Activated CD8-positive, alpha-beta memory T cell treated with anti-CD3 and anti-CD28 coated beads, Interleukin-2, amount 10 ng/mL, durations not matched to agents 7 days and 5 days (primary cell): ENCODE data around the gene ARPC4. TPM values are rescaled to one million over a fixed set of nuclear protein-coding genes. Genes with fewer than 3 reads are reported as not detected.
"Not testable (repeated sequence)": the region's sequence is repeated elsewhere in the genome, so short reads cannot be mapped to it uniquely, and the experiment has no call there.

ENCODE experiments used
- ATAC-seq: fragments of 150-1000 bp; cut with Tn5 transposase; one replicate; pipeline ENCODE4 v1.10.0; 2021; ENCODE audit warnings: moderate library complexity
- CTCF ChIA-PET: fragments of 350-600 bp; sonication (Branson Sonifier 250); formaldehyde crosslinking; loops from one replicate; lab custom pipeline; 2021; ENCODE audit warnings: antibody characterized with exemption; lab: Charles Lee
- DNase-seq: peaks from one replicate; pipeline ENCODE4 v3.0.0-alpha.2; 2020
- H3K27ac Mint-ChIP-seq: one replicate; pipeline ENCODE4 v1.8.0; 2021; ENCODE audit warnings: mild to moderate bottlenecking, mixed read lengths
- H3K27me3 Mint-ChIP-seq: one replicate; pipeline ENCODE4 v1.8.0; 2021; ENCODE audit warnings: mixed read lengths
- H3K36me3 Mint-ChIP-seq: one replicate; pipeline ENCODE4 v1.8.0; 2021; ENCODE audit warnings: mild to moderate bottlenecking, mixed read lengths
- H3K4me1 Mint-ChIP-seq: one replicate; pipeline ENCODE4 v1.8.0; 2021; ENCODE audit warnings: mixed read lengths
- H3K4me3 Mint-ChIP-seq: one replicate; pipeline ENCODE4 v1.8.0; 2021; ENCODE audit warnings: mild to moderate bottlenecking, moderate library complexity, mixed read lengths
- H3K9me3 Mint-ChIP-seq: one replicate; pipeline ENCODE4 v1.8.0; 2022; ENCODE audit warnings: low read depth, mixed read lengths
- total RNA-seq, 2 experiments: library from RNA; stranded (reverse); gene quantifications; one replicate each; pipeline ENCODE4 v1.2.3, GENCODE V29; 2021

Gene ARPC4
- total RNA-seq, 2 experiments from 2014 or later: 274 to 300 TPM

GRCh38 chr3:9760779-9761505 lies 31.9 kb upstream of the ARPC4 start:
- CTCF ChIA-PET: interaction anchor here (0.7 kb wide), 1 partner anchor 33 kb away, joined by 3 read pairs; no protein-coding TSS in a partner anchor
- DNase-seq (no peak), ATAC-seq (no peak)
- Mint-ChIP-seq H3K36me3 (peaks cover 26% of the 10 kb centered on the region), H3K27me3 (no peaks in the 10 kb centered on the region), H3K4me3 (no peak overlapping the region), H3K9me3 (no peaks in the 10 kb centered on the region), H3K27ac (no peak overlapping the region), H3K4me1 (peaks cover 7% of the 10 kb centered on the region)

- peaks cover 9% of the 10 kb centered on the region for H3K4me1 Mint-ChIP-seq
- H3K27ac Mint-ChIP-seq: no peak overlapping the region
- CTCF ChIA-PET: no interaction called here
- no peak for DNase-seq
- no peaks in the 10 kb centered on the region for H3K27me3 Mint-ChIP-seq
- ATAC-seq: no peak
- no peaks in the 10 kb centered on the region for H3K9me3 Mint-ChIP-seq
- H3K4me3 Mint-ChIP-seq: no peak overlapping the region
- peaks cover 29% of the 10 kb centered on the region for H3K36me3 Mint-ChIP-seq
These were observed 31.0 kb upstream of the ARPC4 start for GRCh38 chr3:9761919-9762318.

- Mint-ChIP-seq H3K36me3 (peaks cover 30% of the 10 kb centered on the region), H3K27ac (no peak overlapping the region), H3K4me3 (no peak overlapping the region), H3K27me3 (no peaks in the 10 kb centered on the region), H3K4me1 (peaks cover 17% of the 10 kb centered on the region), H3K9me3 (no peaks in the 10 kb centered on the region)
- ATAC-seq (no peak), DNase-seq (no peak)
- CTCF ChIA-PET: interaction anchor here (0.7 kb wide), 1 partner anchor 522 kb away, joined by 4 read pairs; no protein-coding TSS in a partner anchor
These were observed 30.0 kb upstream of the ARPC4 start for GRCh38 chr3:9762871-9763270.

- Mint-ChIP-seq H3K27ac (no peak overlapping the region), H3K4me3 (no peak overlapping the region), H3K36me3 (peaks cover 13% of the 10 kb centered on the region), H3K9me3 (no peaks in the 10 kb centered on the region), H3K27me3 (no peaks in the 10 kb centered on the region), H3K4me1 (peaks cover 35% of the 10 kb centered on the region)
- CTCF ChIA-PET: interaction anchor here (1.2 kb wide), 2 partner anchors 39 to 166 kb away, joined by 3 read pairs; no protein-coding TSS in a partner anchor
- DNase-seq (no peak), ATAC-seq (no peak)
These were observed 27.0 kb upstream of the ARPC4 start for GRCh38 chr3:9765865-9766264.

- Mint-ChIP-seq H3K27me3 (no peaks in the 10 kb centered on the region), H3K36me3 (peaks cover 6% of the 10 kb centered on the region), H3K9me3 (no peaks in the 10 kb centered on the region), H3K27ac (no peak overlapping the region), H3K4me1 (peaks cover 33% of the 10 kb centered on the region), H3K4me3 (no peak overlapping the region)
- CTCF ChIA-PET: no interaction called here
- DNase-seq (no peak), ATAC-seq (no peak)
These were observed 25.5 kb upstream of the ARPC4 start for GRCh38 chr3:9767418-9767817.

GRCh38 chr3:9768141-9768775 lies 24.6 kb upstream of the ARPC4 start:
- peaks cover 33% of the 10 kb centered on the region for H3K4me1 Mint-ChIP-seq
- no peaks in the 10 kb centered on the region for H3K9me3 Mint-ChIP-seq
- no peak for ATAC-seq
- peaks cover 6% of the 10 kb centered on the region for H3K36me3 Mint-ChIP-seq
- no peak overlapping the region for H3K4me3 Mint-ChIP-seq
- no peak overlapping the region for H3K27ac Mint-ChIP-seq
- H3K27me3 Mint-ChIP-seq: no peaks in the 10 kb centered on the region
- DNase-seq: no peak
- CTCF ChIA-PET: no interaction called here

GRCh38 chr3:9769012-9769411 lies 23.9 kb upstream of the ARPC4 start:
- no peaks in the 10 kb centered on the region for H3K27me3 Mint-ChIP-seq
- DNase-seq (no peak), ATAC-seq (no peak)
- peaks cover 33% of the 10 kb centered on the region for H3K4me1 Mint-ChIP-seq
- peak overlapping the region; percentile 66 for H3K4me3 Mint-ChIP-seq
- peak overlapping the region; percentile 70 for H3K27ac Mint-ChIP-seq
- H3K9me3 Mint-ChIP-seq: no peaks in the 10 kb centered on the region
- peaks cover 6% of the 10 kb centered on the region for H3K36me3 Mint-ChIP-seq
- CTCF ChIA-PET: interaction anchor here (0.9 to 1.1 kb wide), 3 partner anchors 15 to 218 kb away, joined by 3 read pairs; partner anchors contain the start of gene EMC3

GRCh38 chr3:9769426-9770275 lies 23.2 kb upstream of the ARPC4 start, which contains the start of gene CAMK1:
Gene CAMK1, minus strand, starts transcription at chr3:9769947. Its CDS starts 2,198 bp downstream, at chr3:9767749.
- H3K9me3 Mint-ChIP-seq: no peaks in the 10 kb centered on the region
- DNase-seq (peak; percentile 78), ATAC-seq (peak; percentile 95)
- peaks cover 6% of the 10 kb centered on the region for H3K36me3 Mint-ChIP-seq
- H3K4me3 Mint-ChIP-seq: peak within 1 kb of the TSS; percentile 67
- H3K4me1 Mint-ChIP-seq: peaks cover 33% of the 10 kb centered on the region
- peak within 1 kb of the TSS; percentile 74 for H3K27ac Mint-ChIP-seq
- no peaks in the 10 kb centered on the region for H3K27me3 Mint-ChIP-seq
- CTCF ChIA-PET: interaction anchor here (0.9 to 1.1 kb wide), 5 partner anchors 14 to 217 kb away, joined by 3 to 4 read pairs (median 3); partner anchors contain the start of gene EMC3

GRCh38 chr3:9770276-9770812 lies 22.5 kb upstream of the ARPC4 start:
- H3K9me3 Mint-ChIP-seq: no peaks in the 10 kb centered on the region
- ATAC-seq: no peak
- H3K27me3 Mint-ChIP-seq: no peaks in the 10 kb centered on the region
- peak overlapping the region; percentile 67 for H3K4me3 Mint-ChIP-seq
- no peak for DNase-seq
- CTCF ChIA-PET: interaction anchor here (1.0 to 1.1 kb wide), 4 partner anchors 17 to 217 kb away, joined by 3 to 4 read pairs (median 3); partner anchors contain the start of gene EMC3
- peaks cover 30% of the 10 kb centered on the region for H3K4me1 Mint-ChIP-seq
- H3K27ac Mint-ChIP-seq: peak overlapping the region; percentile 74
- H3K36me3 Mint-ChIP-seq: peaks cover 3% of the 10 kb centered on the region

- not testable (repeated sequence) for H3K36me3 Mint-ChIP-seq, H3K4me3 Mint-ChIP-seq, ATAC-seq, DNase-seq, H3K9me3 Mint-ChIP-seq, H3K27ac Mint-ChIP-seq, H3K27me3 Mint-ChIP-seq
- CTCF ChIA-PET: interaction anchor here (0.7 to 1.3 kb wide), 2 partner anchors 19 to 24 kb away, joined by 3 to 4 read pairs; no protein-coding TSS in a partner anchor
- peaks cover 30% of the 10 kb centered on the region for H3K4me1 Mint-ChIP-seq
These were observed 21.9 kb upstream of the ARPC4 start for GRCh38 chr3:9771007-9771406.

- ATAC-seq: no peak
- DNase-seq: no peak
These were observed 15.8 kb upstream of the ARPC4 start for GRCh38 chr3:9776896-9777693.

GRCh38 chr3:9777694-9778021 lies 15.2 kb upstream of the ARPC4 start:
- Mint-ChIP-seq H3K36me3 (peaks cover 18% of the 10 kb centered on the region), H3K4me1 (peaks cover 53% of the 10 kb centered on the region), H3K27me3 (no peaks in the 10 kb centered on the region), H3K4me3 (no peak overlapping the region), H3K27ac (peak overlapping the region; percentile 88), H3K9me3 (no peaks in the 10 kb centered on the region)
- DNase-seq (no peak), ATAC-seq (no peak)
- CTCF ChIA-PET: interaction anchor here (1.5 to 1.9 kb wide), 2 partner anchors 47 to 51 kb away, joined by 3 to 5 read pairs; partner anchors contain the start of gene BRPF1

More at GRCh38 chr3:9776896-9777693, 15.8 kb upstream of the ARPC4 start:
- Mint-ChIP-seq H3K36me3 (peaks cover 14% of the 10 kb centered on the region), H3K27me3 (no peaks in the 10 kb centered on the region), H3K27ac (no peak overlapping the region), H3K4me1 (peaks cover 48% of the 10 kb centered on the region), H3K9me3 (no peaks in the 10 kb centered on the region), H3K4me3 (no peak overlapping the region)
- CTCF ChIA-PET: interaction anchor here (1.5 to 1.9 kb wide), 3 partner anchors 14 to 50 kb away, joined by 3 to 5 read pairs (median 3); partner anchors contain the start of gene BRPF1
